GM13977 (cell line): Measurements from ENCODE around the gene GOLGA2.

ENCODE experiments used
- DNase-seq: peaks from one replicate; pipeline ENCODE4 v3.0.0; 2012; ENCODE audit warnings: low spot score
- in situ Hi-C: fragments of 300-500 bp; cut with MboI; formaldehyde crosslinking; loops from one replicate; pipeline ENCODE4 v1.12.0; 2022; ENCODE audit warnings: low sequenced_read_pairs, low pct_unique_long_range_greater_than_20kb, mixed read lengths, inconsistent platforms; ENCODE audit not compliant: unreplicated experiment
- TF ChIP-seq, protein P1 (sequence below): IDR thresholded peaks from 2 replicates; pipeline ENCODE4 v1.5.1; 2012; ENCODE audit warnings: mild to moderate bottlenecking, control low read depth; ENCODE audit not compliant: insufficient read depth; ENCODE audit errors: extremely low read depth, missing control alignments

GOLGA2 gene

DNA sequence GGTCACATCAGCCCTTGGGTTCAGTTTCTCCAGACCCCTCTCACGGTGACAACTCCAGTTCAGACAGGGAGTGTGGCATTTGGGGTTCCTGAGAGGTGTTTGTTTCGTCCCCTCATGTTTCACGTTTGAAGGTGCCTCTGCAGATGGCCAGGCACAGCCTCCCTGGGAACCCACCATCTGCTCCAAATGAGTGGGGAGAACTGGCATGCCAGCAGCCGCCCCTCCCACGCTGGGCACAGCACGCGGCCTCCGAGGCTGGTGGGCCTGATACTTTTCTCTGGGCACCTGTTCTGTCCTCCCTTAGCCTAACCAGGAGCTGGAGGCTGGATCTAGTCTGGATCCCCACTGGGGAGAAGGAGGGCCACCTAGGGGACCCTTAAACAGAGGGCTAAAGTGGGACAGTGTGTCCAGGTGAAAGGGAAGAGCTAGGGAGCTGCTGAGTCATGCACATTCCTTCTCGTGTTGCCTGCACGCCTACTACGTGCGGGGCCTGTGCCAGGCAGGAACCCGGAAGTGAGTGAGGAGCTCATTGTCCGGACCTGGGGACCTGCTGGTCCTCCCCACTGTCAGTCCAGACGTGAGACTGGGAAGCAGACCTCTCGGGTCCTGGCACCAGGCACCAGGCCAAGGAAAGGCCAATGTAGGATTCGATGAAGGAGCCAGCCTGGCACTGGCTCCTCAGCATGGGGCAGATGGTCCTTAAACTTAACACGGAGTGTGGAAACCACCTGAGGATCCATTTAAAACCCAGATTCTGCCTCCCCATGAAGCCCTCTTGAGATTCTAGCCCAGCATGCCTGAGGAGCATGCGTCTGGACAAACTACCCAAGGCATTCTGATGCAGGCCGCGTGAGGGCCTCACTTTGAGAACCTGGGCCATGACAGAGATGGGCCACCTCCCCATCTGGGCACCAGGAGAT, 61.0 kb downstream of the GOLGA2 start:
- in situ Hi-C loops: no loop called here
- DNase-seq: no peak
- TF ChIP-seq, protein P1, sequence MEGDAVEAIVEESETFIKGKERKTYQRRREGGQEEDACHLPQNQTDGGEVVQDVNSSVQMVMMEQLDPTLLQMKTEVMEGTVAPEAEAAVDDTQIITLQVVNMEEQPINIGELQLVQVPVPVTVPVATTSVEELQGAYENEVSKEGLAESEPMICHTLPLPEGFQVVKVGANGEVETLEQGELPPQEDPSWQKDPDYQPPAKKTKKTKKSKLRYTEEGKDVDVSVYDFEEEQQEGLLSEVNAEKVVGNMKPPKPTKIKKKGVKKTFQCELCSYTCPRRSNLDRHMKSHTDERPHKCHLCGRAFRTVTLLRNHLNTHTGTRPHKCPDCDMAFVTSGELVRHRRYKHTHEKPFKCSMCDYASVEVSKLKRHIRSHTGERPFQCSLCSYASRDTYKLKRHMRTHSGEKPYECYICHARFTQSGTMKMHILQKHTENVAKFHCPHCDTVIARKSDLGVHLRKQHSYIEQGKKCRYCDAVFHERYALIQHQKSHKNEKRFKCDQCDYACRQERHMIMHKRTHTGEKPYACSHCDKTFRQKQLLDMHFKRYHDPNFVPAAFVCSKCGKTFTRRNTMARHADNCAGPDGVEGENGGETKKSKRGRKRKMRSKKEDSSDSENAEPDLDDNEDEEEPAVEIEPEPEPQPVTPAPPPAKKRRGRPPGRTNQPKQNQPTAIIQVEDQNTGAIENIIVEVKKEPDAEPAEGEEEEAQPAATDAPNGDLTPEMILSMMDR: no peak

DNA sequence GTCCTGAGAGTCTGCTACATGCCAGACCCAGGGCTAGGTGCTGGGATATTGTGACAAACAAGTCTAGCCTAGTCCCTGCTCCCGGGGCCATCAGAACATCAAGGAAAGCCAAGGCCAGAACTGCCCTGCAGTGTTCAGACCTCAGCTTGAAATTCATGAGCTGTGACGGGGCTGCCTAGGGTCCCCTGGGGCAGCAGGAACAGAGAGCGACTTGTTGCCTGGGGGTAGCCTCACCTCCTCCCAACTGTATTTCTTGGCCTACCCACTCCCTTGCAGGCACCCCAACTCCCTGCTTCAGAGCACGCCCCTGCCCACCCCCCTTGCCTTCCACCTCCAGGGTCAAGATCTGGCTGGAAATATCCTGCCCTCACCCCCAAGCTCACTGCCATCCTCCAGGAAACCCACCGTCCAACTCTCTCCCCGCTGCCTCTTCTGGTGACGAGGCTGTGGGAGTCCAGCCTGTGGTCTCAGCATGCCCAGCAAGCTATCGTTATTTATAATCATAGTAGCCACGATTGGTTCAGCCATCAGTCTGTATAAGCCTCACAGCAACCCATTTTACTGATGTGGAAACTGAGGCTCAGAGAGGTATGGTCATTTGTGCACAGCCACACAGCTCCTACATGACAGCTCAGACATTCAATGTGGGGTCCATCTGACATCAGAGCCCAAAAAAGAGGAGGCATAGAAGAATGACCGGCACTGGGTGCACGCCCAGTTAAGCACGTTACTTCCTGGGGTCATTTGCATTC, 61.9 kb downstream of the GOLGA2 start:
- no peak for DNase-seq
- TF ChIP-seq, protein P1: no peak
- in situ Hi-C loops: no loop called here

DNA sequence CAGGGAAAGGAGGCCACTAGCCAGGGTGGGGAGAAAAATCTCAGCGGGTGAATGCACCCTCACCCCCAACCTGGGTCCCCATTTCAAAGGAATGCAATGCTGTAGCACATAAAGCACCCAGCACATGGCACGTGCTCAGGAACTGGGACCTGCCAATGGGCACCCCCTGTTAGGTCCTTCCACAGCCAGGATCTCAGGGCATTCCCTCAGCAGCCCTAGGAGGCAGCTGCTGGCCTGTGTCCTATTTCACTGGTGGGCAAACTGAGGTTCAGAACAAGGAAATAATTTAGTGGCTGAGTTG, 63.9 kb downstream of the GOLGA2 start:
- in situ Hi-C loops: no loop called here
- TF ChIP-seq, protein P1: no peak
- no peak for DNase-seq

DNA sequence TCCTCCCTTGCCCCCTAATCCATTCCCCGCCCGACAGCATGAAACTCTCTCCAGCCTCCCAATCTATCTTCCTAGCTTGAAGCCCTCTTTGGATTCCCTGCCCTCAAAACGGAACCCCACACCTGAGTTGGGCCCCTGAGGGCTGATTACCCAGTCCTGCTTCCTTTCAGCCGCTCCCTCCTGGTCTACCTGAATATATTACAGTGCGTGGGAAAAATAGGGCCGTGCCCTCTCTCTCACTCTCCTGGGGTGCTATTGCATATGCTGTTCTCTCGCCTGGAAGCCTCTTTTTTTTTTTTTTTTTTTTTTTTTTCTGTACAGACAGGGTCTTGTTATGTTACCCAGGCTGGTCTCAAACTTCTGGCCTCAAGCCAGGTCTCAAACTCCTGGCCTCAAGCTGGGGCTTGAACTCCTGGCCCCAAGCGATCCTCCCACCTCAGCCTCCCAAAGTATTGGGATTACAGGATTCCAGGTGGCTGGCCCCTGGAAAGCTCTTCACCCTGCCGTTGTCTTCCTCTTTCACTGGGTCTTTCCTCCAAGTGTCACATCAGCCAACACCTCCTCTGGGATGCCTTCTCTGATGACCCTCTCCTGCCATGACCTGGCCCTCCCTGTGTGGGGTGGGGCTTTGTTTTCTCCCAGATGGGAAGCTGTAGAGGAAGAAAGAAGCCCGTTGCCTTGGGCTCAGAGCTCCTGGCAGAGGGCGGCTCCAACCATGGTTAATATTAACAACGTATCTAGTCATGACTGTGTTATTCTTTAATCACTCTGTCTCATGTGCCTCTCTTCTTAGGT, 64.4 kb downstream of the GOLGA2 start:
- in situ Hi-C loops: no loop called here
- no peak for DNase-seq
- TF ChIP-seq, protein P1: no peak

DNA sequence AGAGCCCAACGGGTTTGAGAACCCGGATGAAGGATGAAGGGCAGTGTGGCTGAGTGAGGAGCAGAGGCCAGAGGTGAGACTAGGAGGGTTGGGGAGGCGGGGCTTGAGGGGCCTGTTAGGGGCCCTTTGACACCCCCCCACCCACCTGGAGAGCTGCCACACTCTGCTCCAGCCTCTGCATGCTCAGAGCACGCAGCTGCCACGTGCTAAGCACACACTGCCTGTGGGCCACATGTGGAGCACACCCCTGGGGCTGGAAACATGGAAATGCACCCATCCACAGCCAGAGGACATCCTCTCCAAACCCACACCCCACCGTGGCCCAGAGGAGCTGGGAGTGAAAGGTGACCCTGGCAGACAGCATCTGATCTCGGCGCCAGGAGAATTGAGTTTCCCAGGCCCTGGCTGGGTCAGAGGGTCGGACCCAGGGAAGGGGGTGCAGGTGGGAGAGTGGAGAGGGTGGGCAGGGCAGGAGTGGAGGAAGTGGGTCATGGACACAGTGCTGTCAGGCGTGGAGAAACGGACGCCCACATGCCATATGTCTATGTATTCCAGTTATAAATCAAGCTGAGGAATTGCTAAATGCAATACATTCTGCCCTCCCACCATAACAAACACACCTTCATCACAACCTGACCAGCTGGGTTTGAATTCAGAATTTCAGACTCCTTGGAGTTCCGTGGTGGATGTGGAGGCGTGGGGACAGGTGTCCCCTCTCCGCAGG, 66.7 kb downstream of the GOLGA2 start:
- TF ChIP-seq, protein P1: no peak
- DNase-seq: no peak
- in situ Hi-C loops: no loop called here

DNA sequence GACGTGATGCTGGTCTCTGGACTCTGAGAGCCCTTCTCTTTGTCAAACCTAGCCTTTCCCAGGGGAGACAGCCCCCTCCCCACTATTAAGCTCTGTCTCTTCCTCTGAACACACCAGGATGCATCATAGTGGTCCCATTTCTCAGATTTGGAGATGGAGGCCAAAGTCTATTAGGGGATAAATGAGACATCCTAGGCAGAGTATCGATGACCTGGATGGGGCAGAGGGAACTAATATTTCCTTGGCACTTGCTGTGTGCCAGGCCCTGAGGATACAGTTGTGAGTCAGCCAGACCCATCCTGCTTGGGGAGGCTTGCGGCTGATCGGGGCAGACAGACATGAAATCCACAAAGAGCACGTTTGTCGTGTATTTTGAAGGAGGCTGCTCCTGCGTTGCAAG, 67.4 kb downstream of the GOLGA2 start:
- DNase-seq: no peak
- TF ChIP-seq, protein P1: no peak
- in situ Hi-C loops: no loop called here
